B cell (primary cell): ENCODE results near the gene NUP214. TPM values are rescaled to one million over a fixed set of nuclear protein-coding genes. Genes with fewer than 3 reads are reported as not detected.

Source experiments
- ATAC-seq: fragments of 200-7000 bp; cut with Tn5 transposase; one replicate; pipeline ENCODE4 v1.10.0; 2021; ENCODE audit warnings: low read depth, mild to moderate bottlenecking, moderate number of reproducible peaks, moderate library complexity
- CTCF ChIA-PET: fragments of 350-600 bp; sonication (Branson Sonifier 250); formaldehyde crosslinking; loops from one replicate; lab custom pipeline; 2021; ENCODE audit warnings: antibody characterized with exemption, inconsistent platforms; lab: Charles Lee
- POLR2A ChIA-PET: fragments of 350-600 bp; sonication (Branson Sonifier 250); formaldehyde crosslinking; loops from one replicate; lab custom pipeline; 2021; ENCODE audit warnings: antibody characterized with exemption; lab: Charles Lee
- DNase-seq: peaks from one replicate; pipeline ENCODE4 v3.0.0; 2013
- H2AFZ ChIP-seq: 2 replicates; pipeline ENCODE4 v1.6.1; 2012; ENCODE audit warnings: mild to moderate bottlenecking, low read depth, low read length; ENCODE audit not compliant: insufficient read depth, poor library complexity, severe bottlenecking
- H3K27ac ChIP-seq, 2 donors: 1 replicate in 1 of 2; 2 replicates in 1 of 2; pipeline ENCODE4 v1.5.1; 2012 to 2013; ENCODE audit warnings: low read length in 2 of 2, mild to moderate bottlenecking in 2 of 2, moderate library complexity in 1 of 2
- H3K27me3 ChIP-seq, 4 experiments: fragments of 200-600 bp in 1 of 4; sonication (generic) in 1 of 4; replicated peaks in 1 of 4; 1 replicate in 2 of 4; 2 replicates in 2 of 4; pipeline versions ENCODE4 v1.6.1 to v1.7.0; 2013 to 2016; ENCODE audit warnings: low read length in 3 of 4, mild to moderate bottlenecking in 2 of 4, mixed read lengths in 1 of 4, moderate library complexity in 1 of 4; ENCODE audit not compliant: insufficient read depth in 4 of 4, control insufficient read depth in 3 of 4; ENCODE audit errors: control extremely low read depth in 1 of 4
- H3K36me3 ChIP-seq, 2 experiments: replicated peaks in 1 of 2; 1 replicate in 1 of 2; 2 replicates in 1 of 2; pipeline versions ENCODE4 v1.6.1 to v1.7.1; 2013; ENCODE audit warnings: low read length in 1 of 2; ENCODE audit not compliant: insufficient read depth in 2 of 2, control insufficient read depth in 1 of 2; ENCODE audit errors: control extremely low read depth in 1 of 2, extremely low read depth in 1 of 2
- H3K4me1 ChIP-seq, 2 donors: fragments of 200-600 bp in 1 of 2; sonication (generic) in 1 of 2; 1 replicate in 1 of 2; 2 replicates in 1 of 2; pipeline versions ENCODE4 v1.5.1 to v1.6.1; 2013 to 2017; ENCODE audit warnings: low read length in 2 of 2; ENCODE audit not compliant: control insufficient read depth in 2 of 2, insufficient read depth in 2 of 2
- H3K4me2 ChIP-seq: replicated peaks from 2 replicates; pipeline ENCODE3; 2012; ENCODE audit warnings: mild to moderate bottlenecking, low read depth, low read length; ENCODE audit not compliant: poor library complexity, severe bottlenecking
- H3K4me3 ChIP-seq, 5 experiments: fragments of 200-600 bp in 1 of 5; sonication (generic) in 1 of 5; 1 replicate in 3 of 5; 2 replicates in 2 of 5; pipeline versions ENCODE4 v1.5.1 to v1.7.0; 2011 to 2016; ENCODE audit warnings: low read length in 4 of 5, mild to moderate bottlenecking in 4 of 5, low read depth in 2 of 5, control low read depth in 1 of 5, moderate library complexity in 1 of 5; ENCODE audit not compliant: insufficient read depth in 1 of 5; ENCODE audit errors: control extremely low read depth in 1 of 5, extremely low read depth in 1 of 5
- H3K79me2 ChIP-seq: fragments of 200-600 bp; sonication (generic); one replicate; pipeline ENCODE4 v1.6.0; 2016; ENCODE audit warnings: low read length; ENCODE audit not compliant: control insufficient read depth, insufficient read depth
- H3K9ac ChIP-seq: fragments of 200-600 bp; sonication (generic); 2 replicates; pipeline ENCODE4 v1.6.1; 2017; ENCODE audit warnings: mild to moderate bottlenecking, low read length, moderate library complexity
- H3K9me3 ChIP-seq, 3 donors: one replicate each; pipeline versions ENCODE4 v1.6.1 to v1.7.1; 2013; ENCODE audit warnings: low read length in 2 of 3; ENCODE audit not compliant: control insufficient read depth in 2 of 3, insufficient read depth in 1 of 3; ENCODE audit errors: control extremely low read depth in 1 of 3
- H4K20me1 ChIP-seq: 2 replicates; pipeline ENCODE4 v1.6.0; 2012; ENCODE audit warnings: mild to moderate bottlenecking, low read length; ENCODE audit not compliant: insufficient read depth, control insufficient read depth, poor library complexity, severe bottlenecking
- H3K27ac Mint-ChIP-seq: one replicate; pipeline ENCODE4 v1.8.0; 2021; ENCODE audit warnings: mixed read lengths
- H3K27me3 Mint-ChIP-seq: one replicate; pipeline ENCODE4 v1.8.0; 2021; ENCODE audit warnings: mixed read lengths
- H3K4me1 Mint-ChIP-seq: one replicate; pipeline ENCODE4 v1.8.0; 2021; ENCODE audit warnings: mixed read lengths
- H3K4me3 Mint-ChIP-seq: one replicate; pipeline ENCODE4 v1.8.0; 2021; ENCODE audit warnings: mixed read lengths
- H3K9me3 Mint-ChIP-seq: one replicate; pipeline ENCODE4 v1.8.0; 2022; ENCODE audit warnings: mixed read lengths; ENCODE audit not compliant: insufficient read depth
- CTCF ChIP-seq: fragments of 200-600 bp; IDR thresholded peaks from one replicate; pipeline ENCODE4 v1.8.0; 2022; ENCODE audit warnings: antibody characterized with exemption, mild to moderate bottlenecking
- EZH2 ChIP-seq: IDR thresholded peaks from 2 replicates; pipeline ENCODE4 v1.6.1; 2012; ENCODE audit warnings: borderline replicate concordance, low read depth, mild to moderate bottlenecking, moderate library complexity, low read length; ENCODE audit not compliant: insufficient read depth, poor library complexity, severe bottlenecking
- WGBS: methylation state at CpG from one replicate; pipeline ENCODE4 v1.1.5; 2013; ENCODE audit warnings: missing lambda C conversion rate; ENCODE audit not compliant: insufficient coverage; 5-methylcytosine and 5-hydroxymethylcytosine counted together
- intact Hi-C: fragments of 100-400 bp; cut with micrococcal nuclease; formaldehyde crosslinking; loops from one replicate; pipeline ENCODE4 v1.10.0; 2022
- polyA plus RNA-seq: library from polyadenylated mRNA; depleted of rRNA; stranded (reverse); fragments of >200 nt; gene quantifications from 2 replicates; pipeline ENCODE4 v1.2.3, GENCODE V29; 2012
- total RNA-seq, 2 donors: library from RNA; stranded (reverse); fragments of 120-200 nt in 1 of 2; gene quantifications; 1 replicate in 1 of 2; 2 replicates in 1 of 2; pipeline versions ENCODE4 v1.2.3 to v1.2.4, GENCODE V29; 2013 to 2022

NUP214 gene
- total and polyA plus RNA-seq, 2 donors (not counting 1 experiment from before 2014, with no cell fraction given): 19.0 to 94.6 TPM

DNA sequence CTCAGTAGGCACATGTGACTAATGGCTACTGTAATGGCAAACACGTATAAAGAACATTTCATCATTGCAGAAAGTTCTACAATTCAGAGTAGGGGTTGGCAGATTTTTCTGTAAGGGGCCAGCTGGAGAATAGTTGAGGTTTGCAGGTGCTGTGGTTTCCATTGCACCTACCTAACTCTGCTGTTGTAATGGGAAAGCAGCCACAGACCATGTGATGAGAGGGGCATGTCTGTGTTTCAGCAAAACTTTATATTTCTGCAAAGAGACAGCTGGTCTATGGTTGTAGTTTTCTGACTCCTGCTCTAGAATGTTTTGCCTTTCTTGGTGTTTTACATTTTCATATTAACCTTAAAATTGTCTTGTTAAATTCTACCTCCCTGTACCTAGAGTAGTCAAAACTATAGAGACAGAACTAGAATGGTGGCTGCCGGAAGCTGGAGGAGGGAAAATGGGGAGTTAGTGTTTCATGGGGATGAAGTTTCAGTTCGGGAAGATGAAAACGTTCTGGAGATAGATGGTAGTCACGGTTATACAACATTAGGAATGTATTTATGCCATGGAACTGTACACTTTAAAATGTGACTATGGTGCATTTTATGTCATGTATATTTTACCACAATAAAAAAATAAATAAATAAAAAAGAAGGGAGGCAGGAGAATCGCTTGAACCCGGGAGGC lies 44.3 kb downstream of the NUP214 start:
- Mint-ChIP-seq H3K4me3 (no peak overlapping the region), H3K27ac (no peak overlapping the region), H3K9me3 (no peaks in the 10 kb centered on the region), H3K27me3 (no peaks in the 10 kb centered on the region), H3K4me1 (no peaks in the 10 kb centered on the region)
- POLR2A ChIA-PET: interaction anchor here (0.6 kb wide), 1 partner anchor 144 kb away, joined by 3 read pairs; no protein-coding TSS in a partner anchor
- H3K4me1 ChIP-seq: no peaks in the 10 kb centered on the region
- no peaks in the 10 kb centered on the region for H4K20me1 ChIP-seq
- no peaks in the 10 kb centered on the region for H3K9me3 ChIP-seq
- 97% methylated on average over 4 of the region's 7 CpGs for WGBS
- peaks cover 3% of the 10 kb centered on the region for H3K79me2 ChIP-seq
- no peak for TF ChIP-seq EZH2
- no peak for TF ChIP-seq CTCF
- H3K27ac ChIP-seq: no peak overlapping the region
- no peak overlapping the region for H3K4me3 ChIP-seq
- H3K9ac ChIP-seq: no peak overlapping the region
- CTCF ChIA-PET: interaction anchor here (1.8 kb wide), 1 partner anchor 167 kb away, joined by 10 read pairs; no protein-coding TSS in a partner anchor
- H3K4me2 ChIP-seq: no peak overlapping the region
- no peaks in the 10 kb centered on the region for H3K27me3 ChIP-seq
- no peak for ATAC-seq
- H3K36me3 ChIP-seq: peaks cover 2 to 61% of the 10 kb centered on the region in 2 experiments
- intact Hi-C loops: no loop called here
- no peak overlapping the region for H2AFZ ChIP-seq
- no peak for DNase-seq

DNA sequence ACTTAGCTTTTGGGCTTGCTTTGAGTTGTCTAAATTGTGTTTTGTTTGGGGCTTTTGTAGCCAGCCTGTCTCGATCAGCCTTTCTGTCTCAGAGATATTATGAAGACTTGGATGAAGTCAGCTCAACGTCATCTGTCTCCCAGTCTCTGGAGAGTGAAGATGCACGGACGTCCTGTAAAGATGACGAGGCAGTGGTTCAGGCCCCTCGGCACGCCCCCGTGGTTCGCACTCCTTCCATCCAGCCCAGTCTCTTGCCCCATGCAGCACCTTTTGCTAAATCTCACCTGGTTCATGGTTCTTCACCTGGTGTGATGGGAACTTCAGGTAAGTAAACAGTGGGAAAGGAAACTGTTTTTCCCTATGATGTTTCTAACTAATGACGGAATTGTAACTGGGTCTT lies 48.6 kb downstream of the NUP214 start:
- Histone ChIP-seq H3K27me3 (no peaks in the 10 kb centered on the region), H2AFZ (no peak overlapping the region), H3K4me2 (no peak overlapping the region), H3K36me3 (peaks cover 4 to 57% of the 10 kb centered on the region in 2 experiments), H3K27ac (no peak overlapping the region), H3K79me2 (peaks cover 6% of the 10 kb centered on the region), H4K20me1 (peaks cover 4% of the 10 kb centered on the region), H3K9ac (no peak overlapping the region), H3K9me3 (no peaks in the 10 kb centered on the region), H3K4me3 (no peak overlapping the region), H3K4me1 (peaks cover 12 to 18% of the 10 kb centered on the region in 2 donors)
- 96% methylated on average over 4 of the region's 10 CpGs for WGBS
- H3K4me3 Mint-ChIP-seq: no peak overlapping the region
- peaks cover 19% of the 10 kb centered on the region for H3K4me1 Mint-ChIP-seq
- POLR2A ChIA-PET: no interaction called here
- H3K27me3 Mint-ChIP-seq: no peaks in the 10 kb centered on the region
- TF ChIP-seq EZH2 (no peak), CTCF (no peak)
- H3K9me3 Mint-ChIP-seq: no peaks in the 10 kb centered on the region
- no peak for DNase-seq
- no peak for ATAC-seq
- CTCF ChIA-PET: interaction anchor here (0.7 to 1.2 kb wide), 2 partner anchors 163 to 1848 kb away, joined by 3 to 4 read pairs; no protein-coding TSS in a partner anchor
- intact Hi-C loops: no loop called here
- H3K27ac Mint-ChIP-seq: no peak overlapping the region
